Measurements from ENCODE around the gene ZNF417.

ZNF417 gene

DNA sequence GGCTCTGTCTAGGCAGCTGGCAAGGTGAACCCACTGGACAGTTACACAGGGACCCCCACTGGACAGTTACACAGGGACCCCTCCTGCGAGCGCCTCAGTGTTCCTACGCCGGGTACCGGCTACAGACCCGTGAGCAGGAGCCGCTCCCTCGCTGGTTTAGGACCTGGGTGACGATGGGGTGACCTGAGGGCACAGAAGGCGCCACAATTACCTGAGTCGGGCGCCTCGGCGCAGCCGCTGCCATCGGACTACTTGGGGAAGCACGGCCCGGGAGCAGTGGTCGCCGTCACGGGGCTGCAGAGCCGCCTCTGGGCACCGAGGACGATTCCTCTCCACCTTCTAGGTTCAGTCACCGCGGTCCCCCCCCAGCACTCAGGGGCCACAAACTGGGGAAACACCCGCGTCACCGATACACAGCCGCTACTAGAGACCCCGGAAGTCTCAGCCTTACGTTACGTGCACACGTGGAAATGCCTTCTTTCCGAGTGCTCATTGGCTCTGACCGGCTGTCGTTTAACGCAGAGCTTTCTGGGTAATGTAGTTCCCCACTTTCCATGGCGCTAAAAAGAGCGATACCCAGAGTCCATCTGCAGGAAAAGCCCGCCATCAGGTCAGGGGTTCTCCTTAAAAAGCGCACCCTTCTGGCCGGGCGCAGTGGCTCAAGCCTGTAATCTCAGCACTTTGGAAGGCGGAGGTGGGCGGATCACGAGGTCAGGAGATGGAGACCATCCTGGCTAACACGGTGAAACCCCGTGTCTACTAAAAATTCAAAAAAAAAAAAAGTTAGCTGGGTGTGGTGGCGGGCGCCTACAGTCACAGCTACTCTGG lies at the start of gene ZNF417:
Gene ZNF417, minus strand, starts transcription at position 425 of the 828 bp plus-strand sequence. Its CDS starts 181 bp downstream, at position 244.
- peak; percentile 100 for ATAC-seq

DNA sequence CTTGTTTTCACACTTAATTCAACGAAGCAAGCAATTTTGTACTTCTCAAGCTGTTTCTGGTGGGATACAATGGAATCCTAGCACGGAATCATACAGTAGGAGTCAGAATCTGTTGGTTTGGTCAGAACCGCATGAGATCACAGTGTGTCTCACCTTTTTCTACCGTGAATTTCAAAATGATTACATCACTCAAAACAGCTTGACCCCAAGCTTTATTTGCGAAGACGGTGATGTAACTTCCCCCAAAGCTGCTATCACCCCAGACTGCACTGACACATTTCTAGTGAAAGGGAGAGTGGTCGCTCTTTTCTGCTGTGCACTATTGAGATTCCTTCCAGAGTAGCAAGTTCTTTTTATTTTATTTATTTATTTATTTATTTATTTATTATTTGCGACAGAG lies 48.4 kb upstream of the ZNF417 start:
- ATAC-seq: no peak
- TF ChIP-seq ARNTL (CRISPR knock-in tag; IDR thresholded peaks at IDR 0.05; ENCODE audit: borderline replicate concordance, low read depth): no peak

DNA sequence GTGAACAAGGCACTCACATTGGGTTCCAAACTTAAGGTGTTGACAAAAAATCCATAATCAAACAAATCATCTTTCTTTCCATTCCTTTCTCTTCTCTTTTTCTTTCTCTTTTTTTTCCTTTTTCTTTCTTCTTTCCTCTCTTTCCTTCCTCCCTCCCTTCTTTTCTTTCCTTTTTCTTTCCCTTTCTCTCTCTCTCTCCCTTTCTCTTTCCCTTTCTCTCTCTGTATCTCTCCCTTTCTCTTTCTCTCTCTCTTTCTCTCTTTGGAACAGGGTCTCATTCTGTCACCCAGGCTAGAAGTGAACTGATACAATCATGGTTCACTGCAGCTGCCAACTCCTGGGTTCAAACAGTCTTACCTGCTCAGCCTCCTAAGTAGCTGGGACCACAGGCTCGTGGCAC lies 45.4 kb upstream of the ZNF417 start:
- ATAC-seq: no peak
- TF ChIP-seq, protein P1, sequence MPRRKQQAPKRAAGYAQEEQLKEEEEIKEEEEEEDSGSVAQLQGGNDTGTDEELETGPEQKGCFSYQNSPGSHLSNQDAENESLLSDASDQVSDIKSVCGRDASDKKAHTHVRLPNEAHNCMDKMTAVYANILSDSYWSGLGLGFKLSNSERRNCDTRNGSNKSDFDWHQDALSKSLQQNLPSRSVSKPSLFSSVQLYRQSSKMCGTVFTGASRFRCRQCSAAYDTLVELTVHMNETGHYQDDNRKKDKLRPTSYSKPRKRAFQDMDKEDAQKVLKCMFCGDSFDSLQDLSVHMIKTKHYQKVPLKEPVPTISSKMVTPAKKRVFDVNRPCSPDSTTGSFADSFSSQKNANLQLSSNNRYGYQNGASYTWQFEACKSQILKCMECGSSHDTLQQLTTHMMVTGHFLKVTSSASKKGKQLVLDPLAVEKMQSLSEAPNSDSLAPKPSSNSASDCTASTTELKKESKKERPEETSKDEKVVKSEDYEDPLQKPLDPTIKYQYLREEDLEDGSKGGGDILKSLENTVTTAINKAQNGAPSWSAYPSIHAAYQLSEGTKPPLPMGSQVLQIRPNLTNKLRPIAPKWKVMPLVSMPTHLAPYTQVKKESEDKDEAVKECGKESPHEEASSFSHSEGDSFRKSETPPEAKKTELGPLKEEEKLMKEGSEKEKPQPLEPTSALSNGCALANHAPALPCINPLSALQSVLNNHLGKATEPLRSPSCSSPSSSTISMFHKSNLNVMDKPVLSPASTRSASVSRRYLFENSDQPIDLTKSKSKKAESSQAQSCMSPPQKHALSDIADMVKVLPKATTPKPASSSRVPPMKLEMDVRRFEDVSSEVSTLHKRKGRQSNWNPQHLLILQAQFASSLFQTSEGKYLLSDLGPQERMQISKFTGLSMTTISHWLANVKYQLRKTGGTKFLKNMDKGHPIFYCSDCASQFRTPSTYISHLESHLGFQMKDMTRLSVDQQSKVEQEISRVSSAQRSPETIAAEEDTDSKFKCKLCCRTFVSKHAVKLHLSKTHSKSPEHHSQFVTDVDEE (CRISPR knock-in tag; IDR thresholded peaks at IDR 0.05): no peak
- TF ChIP-seq BACH2 (CRISPR knock-in tag; IDR thresholded peaks at IDR 0.05; ENCODE audit: borderline replicate concordance): no peak
- no peak for TF ChIP-seq TOX (CRISPR knock-in tag; IDR thresholded peaks at IDR 0.05; ENCODE audit: borderline replicate concordance)
- TF ChIP-seq, protein P2, sequence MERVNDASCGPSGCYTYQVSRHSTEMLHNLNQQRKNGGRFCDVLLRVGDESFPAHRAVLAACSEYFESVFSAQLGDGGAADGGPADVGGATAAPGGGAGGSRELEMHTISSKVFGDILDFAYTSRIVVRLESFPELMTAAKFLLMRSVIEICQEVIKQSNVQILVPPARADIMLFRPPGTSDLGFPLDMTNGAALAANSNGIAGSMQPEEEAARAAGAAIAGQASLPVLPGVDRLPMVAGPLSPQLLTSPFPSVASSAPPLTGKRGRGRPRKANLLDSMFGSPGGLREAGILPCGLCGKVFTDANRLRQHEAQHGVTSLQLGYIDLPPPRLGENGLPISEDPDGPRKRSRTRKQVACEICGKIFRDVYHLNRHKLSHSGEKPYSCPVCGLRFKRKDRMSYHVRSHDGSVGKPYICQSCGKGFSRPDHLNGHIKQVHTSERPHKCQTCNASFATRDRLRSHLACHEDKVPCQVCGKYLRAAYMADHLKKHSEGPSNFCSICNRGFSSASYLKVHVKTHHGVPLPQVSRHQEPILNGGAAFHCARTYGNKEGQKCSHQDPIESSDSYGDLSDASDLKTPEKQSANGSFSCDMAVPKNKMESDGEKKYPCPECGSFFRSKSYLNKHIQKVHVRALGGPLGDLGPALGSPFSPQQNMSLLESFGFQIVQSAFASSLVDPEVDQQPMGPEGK (CRISPR knock-in tag; IDR thresholded peaks at IDR 0.05; ENCODE audit: borderline replicate concordance): no peak
- no peak for TF ChIP-seq ZC3H10 (CRISPR knock-in tag; IDR thresholded peaks at IDR 0.05)
- no peak for TF ChIP-seq ZFP3 (CRISPR knock-in tag; IDR thresholded peaks at IDR 0.05)
- no peak for TF ChIP-seq ZFP30 (CRISPR knock-in tag; IDR thresholded peaks at IDR 0.05)
- no peak for TF ChIP-seq ARNTL (CRISPR knock-in tag; IDR thresholded peaks at IDR 0.05; ENCODE audit: borderline replicate concordance, low read depth)
- TF ChIP-seq CSDC2 (CRISPR knock-in tag; IDR thresholded peaks at IDR 0.05): no peak
- TF ChIP-seq, protein P3, sequence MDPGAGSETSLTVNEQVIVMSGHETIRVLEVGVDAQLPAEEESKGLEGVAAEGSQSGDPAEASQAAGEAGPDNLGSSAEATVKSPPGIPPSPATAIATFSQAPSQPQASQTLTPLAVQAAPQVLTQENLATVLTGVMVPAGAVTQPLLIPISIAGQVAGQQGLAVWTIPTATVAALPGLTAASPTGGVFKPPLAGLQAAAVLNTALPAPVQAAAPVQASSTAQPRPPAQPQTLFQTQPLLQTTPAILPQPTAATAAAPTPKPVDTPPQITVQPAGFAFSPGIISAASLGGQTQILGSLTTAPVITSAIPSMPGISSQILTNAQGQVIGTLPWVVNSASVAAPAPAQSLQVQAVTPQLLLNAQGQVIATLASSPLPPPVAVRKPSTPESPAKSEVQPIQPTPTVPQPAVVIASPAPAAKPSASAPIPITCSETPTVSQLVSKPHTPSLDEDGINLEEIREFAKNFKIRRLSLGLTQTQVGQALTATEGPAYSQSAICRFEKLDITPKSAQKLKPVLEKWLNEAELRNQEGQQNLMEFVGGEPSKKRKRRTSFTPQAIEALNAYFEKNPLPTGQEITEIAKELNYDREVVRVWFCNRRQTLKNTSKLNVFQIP (CRISPR knock-in tag; IDR thresholded peaks at IDR 0.05; ENCODE audit: borderline replicate concordance, low read depth): no peak
- TF ChIP-seq, protein P4, sequence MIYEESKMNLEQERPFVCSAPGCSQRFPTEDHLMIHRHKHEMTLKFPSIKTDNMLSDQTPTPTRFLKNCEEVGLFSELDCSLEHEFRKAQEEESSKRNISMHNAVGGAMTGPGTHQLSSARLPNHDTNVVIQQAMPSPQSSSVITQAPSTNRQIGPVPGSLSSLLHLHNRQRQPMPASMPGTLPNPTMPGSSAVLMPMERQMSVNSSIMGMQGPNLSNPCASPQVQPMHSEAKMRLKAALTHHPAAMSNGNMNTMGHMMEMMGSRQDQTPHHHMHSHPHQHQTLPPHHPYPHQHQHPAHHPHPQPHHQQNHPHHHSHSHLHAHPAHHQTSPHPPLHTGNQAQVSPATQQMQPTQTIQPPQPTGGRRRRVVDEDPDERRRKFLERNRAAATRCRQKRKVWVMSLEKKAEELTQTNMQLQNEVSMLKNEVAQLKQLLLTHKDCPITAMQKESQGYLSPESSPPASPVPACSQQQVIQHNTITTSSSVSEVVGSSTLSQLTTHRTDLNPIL (CRISPR knock-in tag; IDR thresholded peaks at IDR 0.05; ENCODE audit: low read depth): no peak
- no peak for TF ChIP-seq ISL1 (CRISPR knock-in tag; IDR thresholded peaks at IDR 0.05)
- no peak for TF ChIP-seq SNAI2 (CRISPR knock-in tag; IDR thresholded peaks at IDR 0.05)
- no peak for TF ChIP-seq ZNF565 (CRISPR knock-in tag; conservative IDR thresholded peaks at IDR 0.05; ENCODE audit: low read depth)
- no peak for TF ChIP-seq PPARA (CRISPR knock-in tag; IDR thresholded peaks at IDR 0.05; ENCODE audit: borderline replicate concordance)
- TF ChIP-seq ESRRG (CRISPR knock-in tag; IDR thresholded peaks at IDR 0.05): no peak

DNA sequence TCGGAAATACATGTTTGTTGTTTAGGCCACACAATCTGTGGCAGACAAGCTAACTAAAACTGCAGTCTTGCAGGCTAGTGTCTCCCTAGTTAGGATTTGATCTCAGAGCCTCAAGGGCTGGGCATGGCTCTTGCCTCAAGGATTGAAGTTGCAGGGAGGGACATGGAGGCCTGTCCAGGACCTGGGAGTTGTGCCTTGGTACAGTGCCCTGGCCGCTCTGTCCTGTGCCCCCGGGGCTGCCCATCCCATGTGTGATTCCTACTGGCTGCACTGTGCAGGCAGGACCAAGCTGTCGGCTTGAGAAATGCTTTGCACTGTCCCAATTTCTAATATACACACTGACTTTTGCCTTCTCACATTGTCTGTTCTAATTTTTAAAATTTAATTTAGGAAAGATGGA lies 38.6 kb upstream of the ZNF417 start:
- no peak for ATAC-seq
- TF ChIP-seq OSR1 (CRISPR knock-in tag; IDR thresholded peaks at IDR 0.05) (no peak), RARB (CRISPR knock-in tag; IDR thresholded peaks at IDR 0.05) (no peak), BACH2 (CRISPR knock-in tag; IDR thresholded peaks at IDR 0.05; ENCODE audit: borderline replicate concordance) (no peak), ARNTL (CRISPR knock-in tag; IDR thresholded peaks at IDR 0.05; ENCODE audit: borderline replicate concordance, low read depth) (no peak), ZNF70 (CRISPR knock-in tag; IDR thresholded peaks at IDR 0.05) (no peak)
- TF ChIP-seq, protein P4 (CRISPR knock-in tag; IDR thresholded peaks at IDR 0.05; ENCODE audit: low read depth): no peak
